Measurements from ENCODE around the gene CELF2.

The CELF2 gene

DNA sequence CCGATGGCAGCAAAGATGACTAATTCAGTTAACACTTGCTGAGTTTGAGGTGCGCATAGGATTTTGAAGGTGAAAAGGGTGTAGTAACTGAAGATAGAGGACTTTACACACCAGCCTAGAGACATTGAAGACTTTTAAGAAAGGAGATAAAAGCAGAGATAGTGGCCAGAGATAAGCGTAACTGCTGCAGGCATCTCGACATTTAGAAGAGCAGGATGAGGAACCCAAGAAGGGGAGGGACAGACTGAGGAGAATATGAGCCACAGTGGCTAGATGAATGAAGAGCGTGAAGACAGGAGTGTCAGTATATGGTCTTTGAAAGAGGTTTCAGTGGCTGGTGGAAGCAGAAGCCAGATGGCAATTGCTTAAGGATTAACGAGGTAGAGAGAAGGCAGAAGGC lies 71.6 kb downstream of the CELF2 start:
- Histone ChIP-seq H4K8ac (ENCODE audit: low read depth, low read length) (no peak overlapping the region), H4K12ac (ENCODE audit: low read depth, low read length) (no peak overlapping the region), H3K4me2 (ENCODE audit: low read length) (no peak overlapping the region), H3K79me1 (ENCODE audit: low read length) (no peaks in the 10 kb centered on the region), H2BK120ac (ENCODE audit: insufficient read depth, low read length, poor library complexity) (no peak overlapping the region), H3K4me3 (ENCODE audit: low read depth, low read length) (no peak overlapping the region), H2AFZ (ENCODE audit: insufficient read depth, low read length, poor library complexity) (no peak overlapping the region), H3K4me1 (ENCODE audit: control insufficient read depth in 1 of 2, insufficient read depth in 2 of 2, low read length in 2 of 2) (no peaks in the 10 kb centered on the region), H3K9me3 (ENCODE audit: insufficient read depth, low read depth, low read length) (no peaks in the 10 kb centered on the region), H3K27me3 (ENCODE audit: insufficient read depth, low read length) (no peaks in the 10 kb centered on the region), H2BK5ac (ENCODE audit: low read depth, low read length, poor library complexity) (no peak overlapping the region), H4K91ac (ENCODE audit: low read depth, low read length) (no peak overlapping the region), H3K79me2 (ENCODE audit: control insufficient read depth, insufficient read depth, low read length, poor library complexity) (no peaks in the 10 kb centered on the region), H3K23ac (ENCODE audit: low read length) (no peak overlapping the region), H3K9ac (ENCODE audit: low read length) (no peak overlapping the region), H3K36me3 (ENCODE audit: control insufficient read depth in 1 of 2, insufficient read depth in 2 of 2, low read length in 2 of 2) (no peaks in the 10 kb centered on the region), H3K18ac (ENCODE audit: low read length) (no peak overlapping the region), H2BK12ac (ENCODE audit: low read length) (no peak overlapping the region), H2AK5ac (ENCODE audit: low read length) (no peak overlapping the region), H3K4ac (ENCODE audit: low read depth, low read length) (no peak overlapping the region), H3K14ac (ENCODE audit: low read length) (no peak overlapping the region), H3K27ac (ENCODE audit: low read depth, low read length) (no peak overlapping the region)
- DNase-seq: no peak
- WGBS (ENCODE audit: extremely low coverage, insufficient coverage, insufficient read length): no CpG with 5 or more reads among the region's 6 CpGs

DNA sequence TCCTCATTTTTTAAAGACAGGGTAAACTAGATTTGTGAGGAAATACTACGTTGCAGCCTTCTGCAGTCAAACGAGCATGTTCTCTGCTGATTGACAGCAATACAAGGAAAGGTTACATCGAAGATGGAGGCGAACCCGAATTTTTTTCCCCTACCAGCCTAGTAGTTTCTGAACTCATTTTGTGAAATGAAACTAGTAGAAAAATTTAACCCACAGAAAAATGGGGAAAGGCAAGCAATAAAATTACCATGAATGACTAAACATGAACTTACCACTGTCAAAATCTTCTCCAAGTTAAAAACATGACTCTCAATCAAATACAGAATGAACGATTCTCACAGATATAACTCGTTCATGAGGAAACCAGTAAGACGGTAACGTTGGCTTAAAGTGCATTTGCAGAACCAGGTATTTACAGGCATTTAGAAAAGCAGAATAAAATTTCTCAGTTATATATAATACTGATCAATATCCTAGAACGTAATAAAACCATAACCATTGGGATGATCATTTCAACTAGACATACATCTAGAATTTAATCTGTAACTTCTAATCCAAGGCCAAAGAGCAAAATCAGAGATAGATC lies 73.9 kb downstream of the CELF2 start:
- H3K27me3 ChIP-seq (ENCODE audit: insufficient read depth, low read length): no peaks in the 10 kb centered on the region
- H2BK12ac ChIP-seq (ENCODE audit: low read length): no peak overlapping the region
- no peaks in the 10 kb centered on the region for H3K79me2 ChIP-seq (ENCODE audit: control insufficient read depth, insufficient read depth, low read length, poor library complexity)
- no peak overlapping the region for H2BK120ac ChIP-seq (ENCODE audit: insufficient read depth, low read length, poor library complexity)
- no peaks in the 10 kb centered on the region for H3K79me1 ChIP-seq (ENCODE audit: low read length)
- H3K27ac ChIP-seq (ENCODE audit: low read depth, low read length): no peak overlapping the region
- no peaks in the 10 kb centered on the region for H3K36me3 ChIP-seq (ENCODE audit: control insufficient read depth in 1 of 2, insufficient read depth in 2 of 2, low read length in 2 of 2)
- no peak overlapping the region for H3K4me2 ChIP-seq (ENCODE audit: low read length)
- H3K23ac ChIP-seq (ENCODE audit: low read length): no peak overlapping the region
- DNase-seq: no peak
- no peak overlapping the region for H3K4me3 ChIP-seq (ENCODE audit: low read depth, low read length)
- H3K18ac ChIP-seq (ENCODE audit: low read length): no peak overlapping the region
- no peak overlapping the region for H2AK5ac ChIP-seq (ENCODE audit: low read length)
- no peak overlapping the region for H2BK5ac ChIP-seq (ENCODE audit: low read depth, low read length, poor library complexity)
- no peak overlapping the region for H2AFZ ChIP-seq (ENCODE audit: insufficient read depth, low read length, poor library complexity)
- no peak overlapping the region for H4K8ac ChIP-seq (ENCODE audit: low read depth, low read length)
- no peak overlapping the region for H3K4ac ChIP-seq (ENCODE audit: low read depth, low read length)
- H4K91ac ChIP-seq (ENCODE audit: low read depth, low read length): no peak overlapping the region
- no peak overlapping the region for H4K12ac ChIP-seq (ENCODE audit: low read depth, low read length)
- H3K9ac ChIP-seq (ENCODE audit: low read length): no peak overlapping the region
- H3K14ac ChIP-seq (ENCODE audit: low read length): no peak overlapping the region
- no peaks in the 10 kb centered on the region for H3K9me3 ChIP-seq (ENCODE audit: insufficient read depth, low read depth, low read length)
- WGBS (ENCODE audit: extremely low coverage, insufficient coverage, insufficient read length): no CpG with 5 or more reads among the region's 10 CpGs
- H3K4me1 ChIP-seq (ENCODE audit: control insufficient read depth in 1 of 2, insufficient read depth in 2 of 2, low read length in 2 of 2): peaks cover 0 to 3% of the 10 kb centered on the region in 2 experiments

DNA sequence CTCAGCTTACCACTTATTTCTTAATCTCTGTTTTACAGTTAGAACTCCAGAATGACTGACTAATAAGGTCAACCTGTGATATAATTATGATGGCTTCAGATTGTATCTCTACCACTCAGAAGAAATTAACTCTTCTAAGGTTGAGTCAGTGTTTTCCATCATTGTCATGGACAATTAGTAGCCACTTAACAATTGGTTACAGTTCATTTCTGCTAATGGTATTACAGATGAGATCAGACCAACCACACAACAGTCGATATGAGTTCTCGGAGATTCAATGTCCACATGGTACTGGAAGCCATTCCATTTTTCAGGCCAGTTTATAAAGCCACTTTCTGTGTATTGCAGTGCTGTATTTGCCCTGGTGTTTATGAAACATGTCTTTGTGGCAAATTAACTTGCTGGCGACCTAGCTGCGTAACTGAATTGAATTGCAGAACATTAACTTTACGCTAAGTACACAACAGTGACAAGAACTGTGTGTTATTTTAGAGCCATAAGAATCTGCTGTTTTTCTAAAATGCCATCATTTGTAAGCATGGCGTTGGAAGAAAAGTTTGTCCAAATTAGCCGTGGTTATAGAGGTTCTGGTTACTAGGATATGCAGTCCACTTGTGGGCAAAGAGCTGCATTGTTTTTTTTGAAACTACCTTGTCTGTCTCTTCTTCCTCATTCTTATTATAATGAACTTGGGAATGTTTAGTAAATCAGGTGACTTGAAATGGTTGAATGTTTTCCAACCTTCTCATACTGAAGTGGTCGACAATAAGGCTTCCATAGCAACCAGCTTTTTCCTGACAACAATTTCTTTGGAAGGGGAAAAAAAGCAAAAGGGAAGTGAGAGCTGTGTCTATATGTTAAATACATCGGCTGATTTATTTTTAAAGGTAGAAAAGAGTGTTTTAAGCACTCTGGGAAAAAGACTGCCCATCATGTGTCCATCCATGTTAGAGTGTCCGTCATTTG lies 76.4 kb downstream of the CELF2 start:
- Histone ChIP-seq H2BK12ac (ENCODE audit: low read length) (no peak overlapping the region), H3K79me2 (ENCODE audit: control insufficient read depth, insufficient read depth, low read length, poor library complexity) (no peaks in the 10 kb centered on the region), H3K18ac (ENCODE audit: low read length) (no peak overlapping the region), H3K9ac (ENCODE audit: low read length) (no peak overlapping the region), H3K4me2 (ENCODE audit: low read length) (no peak overlapping the region), H3K4ac (ENCODE audit: low read depth, low read length) (no peak overlapping the region), H3K14ac (ENCODE audit: low read length) (no peak overlapping the region), H3K27me3 (ENCODE audit: insufficient read depth, low read length) (no peaks in the 10 kb centered on the region), H2BK120ac (ENCODE audit: insufficient read depth, low read length, poor library complexity) (no peak overlapping the region), H2AFZ (ENCODE audit: insufficient read depth, low read length, poor library complexity) (no peak overlapping the region), H3K23ac (ENCODE audit: low read length) (no peak overlapping the region), H3K27ac (ENCODE audit: low read depth, low read length) (no peak overlapping the region), H3K4me3 (ENCODE audit: low read depth, low read length) (no peak overlapping the region), H2AK5ac (ENCODE audit: low read length) (no peak overlapping the region), H3K4me1 (ENCODE audit: control insufficient read depth in 1 of 2, insufficient read depth in 2 of 2, low read length in 2 of 2) (peaks cover 0 to 3% of the 10 kb centered on the region in 2 experiments), H3K36me3 (ENCODE audit: control insufficient read depth in 1 of 2, insufficient read depth in 2 of 2, low read length in 2 of 2) (no peaks in the 10 kb centered on the region), H2BK5ac (ENCODE audit: low read depth, low read length, poor library complexity) (no peak overlapping the region), H4K12ac (ENCODE audit: low read depth, low read length) (no peak overlapping the region), H3K79me1 (ENCODE audit: low read length) (no peaks in the 10 kb centered on the region), H3K9me3 (ENCODE audit: insufficient read depth, low read depth, low read length) (no peaks in the 10 kb centered on the region), H4K8ac (ENCODE audit: low read depth, low read length) (no peak overlapping the region), H4K91ac (ENCODE audit: low read depth, low read length) (no peak overlapping the region)
- no CpG with 5 or more reads among the region's 10 CpGs for WGBS (ENCODE audit: extremely low coverage, insufficient coverage, insufficient read length)
- DNase-seq: no peak

DNA sequence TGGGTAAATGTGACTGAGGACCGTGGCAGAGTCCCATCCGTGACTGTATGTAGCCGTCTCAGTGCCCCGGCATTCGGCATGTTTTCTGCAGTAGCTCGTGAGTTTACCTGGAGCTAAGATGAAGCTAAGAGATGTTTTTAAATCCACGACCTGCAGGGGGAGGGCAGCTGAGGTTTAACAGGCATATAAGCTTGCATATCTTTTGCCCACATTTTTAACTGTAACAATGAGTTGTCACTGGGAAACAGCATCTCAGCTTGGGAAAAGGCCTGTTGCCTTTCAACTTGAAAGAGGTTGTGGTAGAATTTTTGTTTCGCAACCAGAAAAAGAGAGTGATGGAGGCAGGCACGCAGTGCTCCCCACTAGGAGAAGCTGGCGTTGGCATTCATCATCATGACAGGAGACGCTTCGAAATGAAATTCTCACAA lies 77.7 kb downstream of the CELF2 start:
- H3K14ac ChIP-seq (ENCODE audit: low read length): no peak overlapping the region
- no peak overlapping the region for H3K4me3 ChIP-seq (ENCODE audit: low read depth, low read length)
- H3K4me1 ChIP-seq (ENCODE audit: control insufficient read depth in 1 of 2, insufficient read depth in 2 of 2, low read length in 2 of 2): peaks cover 0 to 3% of the 10 kb centered on the region in 2 experiments
- no peak overlapping the region for H3K27ac ChIP-seq (ENCODE audit: low read depth, low read length)
- H2BK5ac ChIP-seq (ENCODE audit: low read depth, low read length, poor library complexity): no peak overlapping the region
- no peaks in the 10 kb centered on the region for H3K36me3 ChIP-seq (ENCODE audit: control insufficient read depth in 1 of 2, insufficient read depth in 2 of 2, low read length in 2 of 2)
- no peak overlapping the region for H2BK12ac ChIP-seq (ENCODE audit: low read length)
- H3K4ac ChIP-seq (ENCODE audit: low read depth, low read length): no peak overlapping the region
- H4K91ac ChIP-seq (ENCODE audit: low read depth, low read length): no peak overlapping the region
- H3K9me3 ChIP-seq (ENCODE audit: insufficient read depth, low read depth, low read length): no peaks in the 10 kb centered on the region
- no peak overlapping the region for H2AK5ac ChIP-seq (ENCODE audit: low read length)
- H3K18ac ChIP-seq (ENCODE audit: low read length): no peak overlapping the region
- DNase-seq: no peak
- H4K8ac ChIP-seq (ENCODE audit: low read depth, low read length): no peak overlapping the region
- no peak overlapping the region for H4K12ac ChIP-seq (ENCODE audit: low read depth, low read length)
- no CpG with 5 or more reads among the region's 12 CpGs for WGBS (ENCODE audit: extremely low coverage, insufficient coverage, insufficient read length)
- no peaks in the 10 kb centered on the region for H3K79me2 ChIP-seq (ENCODE audit: control insufficient read depth, insufficient read depth, low read length, poor library complexity)
- no peak overlapping the region for H3K9ac ChIP-seq (ENCODE audit: low read length)
- H3K79me1 ChIP-seq (ENCODE audit: low read length): no peaks in the 10 kb centered on the region
- no peak overlapping the region for H2AFZ ChIP-seq (ENCODE audit: insufficient read depth, low read length, poor library complexity)
- H2BK120ac ChIP-seq (ENCODE audit: insufficient read depth, low read length, poor library complexity): no peak overlapping the region
- H3K27me3 ChIP-seq (ENCODE audit: insufficient read depth, low read length): no peaks in the 10 kb centered on the region
- H3K4me2 ChIP-seq (ENCODE audit: low read length): no peak overlapping the region
- no peak overlapping the region for H3K23ac ChIP-seq (ENCODE audit: low read length)

All from trophoblast cell (in vitro differentiated cells and primary cell).